ENCODE results near the gene DMPK. TPM values are rescaled to one million over a fixed set of nuclear protein-coding genes. Genes with fewer than 3 reads are reported as not detected.
A peak's percentile ranks its signal among the peaks of the same experiment; 100 is the strongest.

DMPK gene, protein sequence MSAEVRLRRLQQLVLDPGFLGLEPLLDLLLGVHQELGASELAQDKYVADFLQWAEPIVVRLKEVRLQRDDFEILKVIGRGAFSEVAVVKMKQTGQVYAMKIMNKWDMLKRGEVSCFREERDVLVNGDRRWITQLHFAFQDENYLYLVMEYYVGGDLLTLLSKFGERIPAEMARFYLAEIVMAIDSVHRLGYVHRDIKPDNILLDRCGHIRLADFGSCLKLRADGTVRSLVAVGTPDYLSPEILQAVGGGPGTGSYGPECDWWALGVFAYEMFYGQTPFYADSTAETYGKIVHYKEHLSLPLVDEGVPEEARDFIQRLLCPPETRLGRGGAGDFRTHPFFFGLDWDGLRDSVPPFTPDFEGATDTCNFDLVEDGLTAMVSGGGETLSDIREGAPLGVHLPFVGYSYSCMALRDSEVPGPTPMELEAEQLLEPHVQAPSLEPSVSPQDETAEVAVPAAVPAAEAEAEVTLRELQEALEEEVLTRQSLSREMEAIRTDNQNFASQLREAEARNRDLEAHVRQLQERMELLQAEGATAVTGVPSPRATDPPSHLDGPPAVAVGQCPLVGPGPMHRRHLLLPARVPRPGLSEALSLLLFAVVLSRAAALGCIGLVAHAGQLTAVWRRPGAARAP
- total RNA-seq (2014; rRNA removed; shearing (Covaris generic)) (12.8 and 14.9 TPM in 2 replicates), total RNA-seq (2022) (34.7 and 46.9 TPM in 2 replicates), Bru-seq, nascent RNA (percentile 51 among the genes with signal in this experiment), BruChase-seq, experiment 1, labeled RNA remaining after a 6-hour chase (percentile 79 among the genes with signal in this experiment), BruChase-seq, experiment 2, labeled RNA remaining after a 2-hour chase (percentile 75 among the genes with signal in this experiment)
- long read RNA-seq, partial matches to known transcripts, result 9 of 33 reads
- long read RNA-seq, other reads (novel, unspliced or antisense), result 23 of 33 reads

DNA sequence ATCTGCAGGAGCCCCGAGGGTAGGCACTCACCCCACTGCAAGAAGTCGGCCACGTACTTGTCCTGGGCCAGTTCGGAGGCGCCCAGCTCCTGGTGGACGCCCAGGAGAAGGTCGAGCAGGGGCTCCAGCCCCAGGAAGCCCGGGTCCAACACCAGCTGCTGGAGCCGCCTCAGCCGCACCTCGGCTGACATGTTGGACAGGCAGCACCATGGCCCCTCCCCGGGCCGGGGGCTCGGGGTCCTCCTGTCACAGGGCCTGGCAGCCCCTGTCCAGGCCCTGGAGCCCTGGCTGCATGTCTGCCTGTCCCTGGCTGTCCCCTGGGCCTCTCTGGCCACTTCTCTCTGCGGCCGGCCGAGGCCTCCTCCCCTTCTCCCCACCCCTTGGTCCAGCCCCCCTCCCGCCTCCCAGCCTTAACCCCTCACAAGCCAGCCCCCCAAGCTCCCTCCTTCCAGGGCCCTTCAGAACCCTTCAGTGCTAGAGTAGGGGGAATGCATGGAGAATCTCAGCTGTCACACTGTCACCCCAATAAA lies at the start of gene DMPK:
TSS of gene DMPK (minus strand) at position 329 of the 530 bp plus-strand sequence. CDS start at position 191, 138 bp downstream.
- Histone ChIP-seq H3K4me3 (ENCODE audit: low read depth, low read length, poor library complexity, severe bottlenecking) (no peak within 1 kb of the TSS), H2AFZ (ENCODE audit: low read length) (no peak within 1 kb of the TSS), H3K4me1 (ENCODE audit: insufficient read depth, low read length, poor library complexity, severe bottlenecking) (peaks cover 12% of the 10 kb centered on the region), H3K9me3 (ENCODE audit: low read length) (no peaks in the 10 kb centered on the region), H3K79me2 (ENCODE audit: insufficient read depth, low read depth, low read length) (no peaks in the 10 kb centered on the region), H4K20me1 (ENCODE audit: insufficient read depth, low read length) (no peaks in the 10 kb centered on the region; the same call in 1 of the 2 replicates), H3K27ac (ENCODE audit: low read depth, low read length, poor library complexity, severe bottlenecking) (no peak within 1 kb of the TSS), H3K4me2 (ENCODE audit: low read length) (no peak within 1 kb of the TSS), H3K9me2 (ENCODE audit: insufficient read depth, low read length) (no peaks in the 10 kb centered on the region), H3K36me3 (ENCODE audit: insufficient read depth, low read length) (peaks cover 16% of the 10 kb centered on the region; the same call in 1 of the 2 replicates)
- POLR2A ChIA-PET, result interaction anchor here (0.6 kb wide), 1 partner anchor 822 kb away, joined by 3 read pairs; no protein-coding TSS in a partner anchor
- intact Hi-C loops (cut with micrococcal nuclease; ENCODE audit: unreplicated experiment), result no loop called here
- CTCF ChIA-PET (ENCODE audit: unreplicated experiment), result no interaction called here
- BruUV-seq (replicated peaks), result no TSS peak
- no peak for DNase-seq (ENCODE audit: low spot score)
- no peak for TF ChIP-seq EZH2phosphoT487 (IDR thresholded peaks at IDR 0.05; ENCODE audit: borderline replicate concordance, low read depth, low read length)
- TF ChIP-seq, protein P1, sequence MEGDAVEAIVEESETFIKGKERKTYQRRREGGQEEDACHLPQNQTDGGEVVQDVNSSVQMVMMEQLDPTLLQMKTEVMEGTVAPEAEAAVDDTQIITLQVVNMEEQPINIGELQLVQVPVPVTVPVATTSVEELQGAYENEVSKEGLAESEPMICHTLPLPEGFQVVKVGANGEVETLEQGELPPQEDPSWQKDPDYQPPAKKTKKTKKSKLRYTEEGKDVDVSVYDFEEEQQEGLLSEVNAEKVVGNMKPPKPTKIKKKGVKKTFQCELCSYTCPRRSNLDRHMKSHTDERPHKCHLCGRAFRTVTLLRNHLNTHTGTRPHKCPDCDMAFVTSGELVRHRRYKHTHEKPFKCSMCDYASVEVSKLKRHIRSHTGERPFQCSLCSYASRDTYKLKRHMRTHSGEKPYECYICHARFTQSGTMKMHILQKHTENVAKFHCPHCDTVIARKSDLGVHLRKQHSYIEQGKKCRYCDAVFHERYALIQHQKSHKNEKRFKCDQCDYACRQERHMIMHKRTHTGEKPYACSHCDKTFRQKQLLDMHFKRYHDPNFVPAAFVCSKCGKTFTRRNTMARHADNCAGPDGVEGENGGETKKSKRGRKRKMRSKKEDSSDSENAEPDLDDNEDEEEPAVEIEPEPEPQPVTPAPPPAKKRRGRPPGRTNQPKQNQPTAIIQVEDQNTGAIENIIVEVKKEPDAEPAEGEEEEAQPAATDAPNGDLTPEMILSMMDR (conservative IDR thresholded peaks at IDR 0.05; ENCODE audit: low read length), result no peak

DNA sequence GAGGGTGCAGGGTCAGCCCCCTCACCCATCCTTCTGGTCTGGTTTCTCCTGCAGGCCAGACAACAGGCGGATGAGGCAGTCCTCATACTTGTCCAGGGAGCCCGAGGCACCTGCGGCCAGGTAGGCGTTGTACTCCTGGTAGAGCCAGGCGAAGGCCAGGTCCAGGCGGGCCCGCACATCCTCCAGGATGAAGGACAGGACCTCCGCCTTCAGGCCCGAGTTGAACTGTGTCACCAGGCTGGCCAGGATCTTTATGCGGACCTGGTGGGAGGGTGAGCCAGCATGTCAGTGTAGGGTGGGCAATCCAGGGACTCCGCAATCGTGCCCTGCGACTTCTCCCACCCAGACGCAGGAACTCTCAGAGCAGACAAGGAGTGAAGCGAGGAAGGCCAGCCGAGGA lies 46.7 kb upstream of the DMPK start:
- POLR2A ChIA-PET, result interaction anchor here (0.6 to 0.8 kb wide), 2 partner anchors 50 to 64 kb away, joined by 3 to 10 read pairs; no protein-coding TSS in a partner anchor
- Histone ChIP-seq H3K79me2 (ENCODE audit: insufficient read depth, low read depth, low read length) (no peaks in the 10 kb centered on the region), H3K27ac (ENCODE audit: low read depth, low read length, poor library complexity, severe bottlenecking) (no peak overlapping the region), H3K4me3 (ENCODE audit: low read depth, low read length, poor library complexity, severe bottlenecking) (no peak overlapping the region), H4K20me1 (ENCODE audit: insufficient read depth, low read length) (no peaks in the 10 kb centered on the region), H3K9me2 (ENCODE audit: insufficient read depth, low read length) (no peaks in the 10 kb centered on the region), H3K4me2 (ENCODE audit: low read length) (no peak overlapping the region), H2AFZ (ENCODE audit: low read length) (no peak overlapping the region), H3K4me1 (ENCODE audit: insufficient read depth, low read length, poor library complexity, severe bottlenecking) (no peaks in the 10 kb centered on the region), H3K36me3 (ENCODE audit: insufficient read depth, low read length) (peaks cover 95% of the 10 kb centered on the region), H3K9me3 (ENCODE audit: low read length) (no peaks in the 10 kb centered on the region)
- TF ChIP-seq, protein P1 (conservative IDR thresholded peaks at IDR 0.05; ENCODE audit: low read length), result no peak
- TF ChIP-seq EZH2phosphoT487 (IDR thresholded peaks at IDR 0.05; ENCODE audit: borderline replicate concordance, low read depth, low read length), result no peak
- no TSS peak for BruUV-seq (replicated peaks)
- intact Hi-C loops (cut with micrococcal nuclease; ENCODE audit: unreplicated experiment), result no loop called here
- CTCF ChIA-PET (ENCODE audit: unreplicated experiment), result no interaction called here
- DNase-seq (ENCODE audit: low spot score), result no peak
